ENCODE data around the gene IFRD1. TPM values are rescaled to one million over a fixed set of nuclear protein-coding genes. Genes with fewer than 3 reads are reported as not detected.
"Not testable (repeated sequence)": the region's sequence is repeated elsewhere in the genome, so short reads cannot be mapped to it uniquely, and the experiment has no call there.

IFRD1 gene
- polyA plus RNA-seq, 1 experiment: 46.9 TPM

- TF ChIP-seq, protein P1, sequence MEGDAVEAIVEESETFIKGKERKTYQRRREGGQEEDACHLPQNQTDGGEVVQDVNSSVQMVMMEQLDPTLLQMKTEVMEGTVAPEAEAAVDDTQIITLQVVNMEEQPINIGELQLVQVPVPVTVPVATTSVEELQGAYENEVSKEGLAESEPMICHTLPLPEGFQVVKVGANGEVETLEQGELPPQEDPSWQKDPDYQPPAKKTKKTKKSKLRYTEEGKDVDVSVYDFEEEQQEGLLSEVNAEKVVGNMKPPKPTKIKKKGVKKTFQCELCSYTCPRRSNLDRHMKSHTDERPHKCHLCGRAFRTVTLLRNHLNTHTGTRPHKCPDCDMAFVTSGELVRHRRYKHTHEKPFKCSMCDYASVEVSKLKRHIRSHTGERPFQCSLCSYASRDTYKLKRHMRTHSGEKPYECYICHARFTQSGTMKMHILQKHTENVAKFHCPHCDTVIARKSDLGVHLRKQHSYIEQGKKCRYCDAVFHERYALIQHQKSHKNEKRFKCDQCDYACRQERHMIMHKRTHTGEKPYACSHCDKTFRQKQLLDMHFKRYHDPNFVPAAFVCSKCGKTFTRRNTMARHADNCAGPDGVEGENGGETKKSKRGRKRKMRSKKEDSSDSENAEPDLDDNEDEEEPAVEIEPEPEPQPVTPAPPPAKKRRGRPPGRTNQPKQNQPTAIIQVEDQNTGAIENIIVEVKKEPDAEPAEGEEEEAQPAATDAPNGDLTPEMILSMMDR (IDR thresholded peaks at IDR 0.05; ENCODE audit: low read depth, low read length): peak; percentile 46
- peaks cover 3% of the 10 kb centered on the region; the same call in 1 of the 2 replicates for H3K9me3 ChIP-seq (ENCODE audit: control insufficient read depth, insufficient read depth, low read length)
- H3K27me3 ChIP-seq (ENCODE audit: control insufficient read depth, insufficient read depth, low read length): no peaks in the 10 kb centered on the region
- peak overlapping the region; percentile 97 for H3K4me3 ChIP-seq (ENCODE audit: low read depth, low read length)
- ChIA-PET CTCF (interaction anchor here (0.9 to 2.2 kb wide), 10 partner anchors 9 to 711 kb away, joined by 3 to 11 read pairs (median 4); no protein-coding TSS in a partner anchor), POLR2A (no interaction called here)
- no peak overlapping the region for H3K27ac ChIP-seq (ENCODE audit: low read depth, low read length)
- DNase-seq (ENCODE audit: low read depth, low spot score): no peak
These were observed 2.0 kb downstream of the IFRD1 start for GRCh38 chr7:112452102-112452888.

- Histone ChIP-seq H3K9me3 (ENCODE audit: control insufficient read depth, insufficient read depth, low read length) (peaks cover 3% of the 10 kb centered on the region; the same call in 1 of the 2 replicates), H3K27ac (ENCODE audit: low read depth, low read length) (no peak overlapping the region), H3K27me3 (ENCODE audit: control insufficient read depth, insufficient read depth, low read length) (no peaks in the 10 kb centered on the region), H3K4me3 (ENCODE audit: low read depth, low read length) (peak overlapping the region; percentile 30)
- TF ChIP-seq, protein P1 (IDR thresholded peaks at IDR 0.05; ENCODE audit: low read depth, low read length): no peak
- ChIA-PET CTCF (interaction anchor here (1.5 to 1.7 kb wide), 3 partner anchors 7 to 712 kb away, joined by 3 to 9 read pairs (median 4); no protein-coding TSS in a partner anchor), POLR2A (no interaction called here)
- no peak for DNase-seq (ENCODE audit: low read depth, low spot score)
These were observed 3.4 kb downstream of the IFRD1 start for GRCh38 chr7:112453505-112454171.

GRCh38 chr7:112454191-112454590 lies 3.9 kb downstream of the IFRD1 start:
- POLR2A ChIA-PET; DNase-seq (ENCODE audit: low read depth, low spot score); CTCF ChIA-PET; H3K4me3 ChIP-seq (ENCODE audit: low read depth, low read length); H3K27me3 ChIP-seq (ENCODE audit: control insufficient read depth, insufficient read depth, low read length); H3K9me3 ChIP-seq (ENCODE audit: control insufficient read depth, insufficient read depth, low read length); H3K27ac ChIP-seq (ENCODE audit: low read depth, low read length): not testable (repeated sequence)

GRCh38 chr7:112459645-112460044 lies 9.4 kb downstream of the IFRD1 start:
- H3K4me3 ChIP-seq (ENCODE audit: low read depth, low read length): no peak overlapping the region
- ChIA-PET CTCF (interaction anchor here (0.9 to 2.5 kb wide), 4 partner anchors 21 to 718 kb away, joined by 3 to 8 read pairs (median 4); partner anchors contain the start of gene LSMEM1), POLR2A (interaction anchor here (2.0 kb wide), 1 partner anchor 9 kb away, joined by 7 read pairs; the partner anchor contains the start of gene IFRD1)
- no peak overlapping the region for H3K27ac ChIP-seq (ENCODE audit: low read depth, low read length)
- DNase-seq (ENCODE audit: low read depth, low spot score): no peak
- TF ChIP-seq, protein P1 (IDR thresholded peaks at IDR 0.05; ENCODE audit: low read depth, low read length): no peak
- H3K9me3 ChIP-seq (ENCODE audit: control insufficient read depth, insufficient read depth, low read length): no peaks in the 10 kb centered on the region
- no peaks in the 10 kb centered on the region for H3K27me3 ChIP-seq (ENCODE audit: control insufficient read depth, insufficient read depth, low read length)

- no peaks in the 10 kb centered on the region for H3K9me3 ChIP-seq (ENCODE audit: control insufficient read depth, insufficient read depth, low read length)
- ChIA-PET CTCF (interaction anchor here (0.6 to 2.2 kb wide), 4 partner anchors 19 to 721 kb away, joined by 3 to 8 read pairs (median 6); partner anchors contain the start of gene LSMEM1), POLR2A (interaction anchor here (2.1 kb wide), 1 partner anchor 12 kb away, joined by 20 read pairs; the partner anchor contains the start of gene IFRD1)
- TF ChIP-seq, protein P1 (IDR thresholded peaks at IDR 0.05; ENCODE audit: low read depth, low read length): no peak
- no peak overlapping the region for H3K4me3 ChIP-seq (ENCODE audit: low read depth, low read length)
- H3K27me3 ChIP-seq (ENCODE audit: control insufficient read depth, insufficient read depth, low read length): no peaks in the 10 kb centered on the region
- no peak for DNase-seq (ENCODE audit: low read depth, low spot score)
- no peak overlapping the region for H3K27ac ChIP-seq (ENCODE audit: low read depth, low read length)
These were observed 12.0 kb downstream of the IFRD1 start for GRCh38 chr7:112462236-112462635.
